ENCODE data around the gene DLG5.

The DLG5 gene

DNA sequence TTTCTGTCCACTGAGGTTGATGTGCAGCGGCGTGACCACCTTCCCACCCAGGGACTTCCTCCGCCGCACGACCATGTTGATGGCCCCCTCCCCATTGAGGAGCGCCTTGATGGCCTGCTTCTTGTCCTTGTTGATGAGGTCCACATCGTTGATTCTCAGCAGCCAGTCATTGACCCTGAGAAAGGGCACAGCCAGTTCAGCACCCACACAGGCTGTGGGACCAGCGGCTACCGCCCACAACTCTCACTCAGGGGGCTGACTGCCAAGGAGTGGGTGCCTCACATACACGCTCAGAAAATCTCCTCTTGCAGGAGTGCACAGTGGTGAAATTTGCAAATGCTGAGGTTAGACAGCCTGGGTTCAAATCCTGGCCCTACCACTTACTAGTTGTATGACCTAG lies 97.2 kb downstream of the DLG5 start:
- TF ChIP-seq CREB1 (IDR thresholded peaks at IDR 0.05; ENCODE audit: low read depth) (no peak), ZBTB7A (IDR thresholded peaks at IDR 0.05; ENCODE audit: low read depth) (no peak), EP300 (IDR thresholded peaks at IDR 0.05; ENCODE audit: borderline replicate concordance) (no peak), MAX (IDR thresholded peaks at IDR 0.05) (no peak), EGR1 (IDR thresholded peaks at IDR 0.05) (no peak), REST (IDR thresholded peaks at IDR 0.05; ENCODE audit: low read depth) (no peak), CEBPB (IDR thresholded peaks at IDR 0.05) (no peak), YY1 (IDR thresholded peaks at IDR 0.05; ENCODE audit: low read depth) (no peak), TAF1 (IDR thresholded peaks at IDR 0.05; ENCODE audit: low read depth) (no peak), NFIC (IDR thresholded peaks at IDR 0.05) (no peak), FOXM1 (IDR thresholded peaks at IDR 0.05; ENCODE audit: borderline replicate concordance, low read depth) (no peak), TEAD4 (IDR thresholded peaks at IDR 0.05) (no peak), RAD21 (IDR thresholded peaks at IDR 0.05; ENCODE audit: low read depth) (no peak), TCF12 (IDR thresholded peaks at IDR 0.05; ENCODE audit: low read depth) (no peak)
- TF ChIP-seq, protein P1, sequence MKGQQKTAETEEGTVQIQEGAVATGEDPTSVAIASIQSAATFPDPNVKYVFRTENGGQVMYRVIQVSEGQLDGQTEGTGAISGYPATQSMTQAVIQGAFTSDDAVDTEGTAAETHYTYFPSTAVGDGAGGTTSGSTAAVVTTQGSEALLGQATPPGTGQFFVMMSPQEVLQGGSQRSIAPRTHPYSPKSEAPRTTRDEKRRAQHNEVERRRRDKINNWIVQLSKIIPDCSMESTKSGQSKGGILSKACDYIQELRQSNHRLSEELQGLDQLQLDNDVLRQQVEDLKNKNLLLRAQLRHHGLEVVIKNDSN (IDR thresholded peaks at IDR 0.05), result no peak

- peak; percentile 86 for TF ChIP-seq CEBPB (IDR thresholded peaks at IDR 0.05)
- no peak for TF ChIP-seq RAD21 (IDR thresholded peaks at IDR 0.05; ENCODE audit: low read depth)
Observed at GRCh38 chr10:77828377-77828776, 98.2 kb downstream of the DLG5 start.

GRCh38 chr10:77827366-77827765 lies 99.2 kb downstream of the DLG5 start:
- TF ChIP-seq, protein P1 (IDR thresholded peaks at IDR 0.05), result no peak

- TF ChIP-seq TEAD4 (IDR thresholded peaks at IDR 0.05) (no peak), RAD21 (IDR thresholded peaks at IDR 0.05; ENCODE audit: low read depth) (no peak), TCF12 (IDR thresholded peaks at IDR 0.05; ENCODE audit: low read depth) (no peak), FOXM1 (IDR thresholded peaks at IDR 0.05; ENCODE audit: borderline replicate concordance, low read depth) (no peak), ZBTB7A (IDR thresholded peaks at IDR 0.05; ENCODE audit: low read depth) (no peak), EP300 (IDR thresholded peaks at IDR 0.05; ENCODE audit: borderline replicate concordance) (no peak), EGR1 (IDR thresholded peaks at IDR 0.05) (no peak), REST (IDR thresholded peaks at IDR 0.05; ENCODE audit: low read depth) (no peak), CEBPB (IDR thresholded peaks at IDR 0.05) (no peak), NFIC (IDR thresholded peaks at IDR 0.05) (no peak), TAF1 (IDR thresholded peaks at IDR 0.05; ENCODE audit: low read depth) (no peak), YY1 (IDR thresholded peaks at IDR 0.05; ENCODE audit: low read depth) (no peak), CREB1 (IDR thresholded peaks at IDR 0.05; ENCODE audit: low read depth) (no peak), MAX (IDR thresholded peaks at IDR 0.05) (no peak)
- TF ChIP-seq, protein P1 (IDR thresholded peaks at IDR 0.05), result no peak
Observed at GRCh38 chr10:77825965-77826364, 100.6 kb downstream of the DLG5 start.

- TF ChIP-seq EP300 (IDR thresholded peaks at IDR 0.05; ENCODE audit: borderline replicate concordance) (no peak), ZBTB7A (IDR thresholded peaks at IDR 0.05; ENCODE audit: low read depth) (no peak), CEBPB (IDR thresholded peaks at IDR 0.05) (no peak), REST (IDR thresholded peaks at IDR 0.05; ENCODE audit: low read depth) (no peak), NFIC (IDR thresholded peaks at IDR 0.05) (no peak), TAF1 (IDR thresholded peaks at IDR 0.05; ENCODE audit: low read depth) (no peak)
- TF ChIP-seq, protein P1 (IDR thresholded peaks at IDR 0.05), result no peak
Observed at GRCh38 chr10:77824908-77825307, 101.6 kb downstream of the DLG5 start.
